ENCODE data around the gene SYNE2. TPM values are rescaled to one million over a fixed set of nuclear protein-coding genes. Genes with fewer than 3 reads are reported as not detected.
A peak's percentile ranks its signal among the peaks of the same experiment; 100 is the strongest.

Gene SYNE2
- total and polyA plus RNA-seq, 2 of the 8 experiments (the other 6 are each of a cell fraction or from before 2014, with no cell fraction given): 32.6 to 46.1 TPM

DNA sequence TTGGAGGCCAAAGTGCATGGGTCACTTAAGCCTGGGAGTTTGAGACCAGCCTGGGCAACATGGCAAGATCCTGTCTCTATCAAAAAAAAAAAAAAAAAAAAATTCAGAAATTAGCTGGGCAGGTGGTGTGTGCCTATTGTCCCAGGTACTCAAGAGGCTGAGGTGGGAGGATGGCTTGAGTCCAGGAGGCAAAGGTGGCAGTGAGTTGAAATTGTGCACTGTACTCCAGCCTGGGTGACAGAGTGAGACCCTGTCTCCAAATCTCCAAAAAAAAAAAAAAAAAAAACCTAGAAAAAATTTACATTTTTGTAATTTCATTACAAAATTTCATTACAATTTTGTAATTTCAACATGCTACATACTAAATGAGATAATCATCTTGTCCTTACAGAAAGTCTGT is 42.7 kb downstream of the SYNE2 start:
- no peaks in the 10 kb centered on the region for H4K20me1 ChIP-seq (replicated peaks in 1 of 2; ENCODE audit: control insufficient read depth in 1 of 2, insufficient read depth in 2 of 2, low read length in 2 of 2)
- POLR2A ChIA-PET (ENCODE audit: partially characterized antibody): no interaction called here
- no peak overlapping the region for H3K23ac ChIP-seq (ENCODE audit: insufficient read length)
- no peak overlapping the region for H2BK5ac ChIP-seq (ENCODE audit: low read depth, low read length)
- H3K14ac ChIP-seq (ENCODE audit: insufficient read length): no peak overlapping the region
- H3K4me1 ChIP-seq (replicated peaks in 1 of 4; ENCODE audit: control insufficient read depth in 3 of 4, insufficient read depth in 4 of 4, low read length in 3 of 4): peaks cover 4 to 10% (median 7%) of the 10 kb centered on the region in 4 experiments; a peak in 4 of 7 replicates
- H3K27ac ChIP-seq (ENCODE audit: low read depth, low read length): no peak overlapping the region
- DNase-seq (ENCODE audit: low read depth in 1 of 2, low spot score in 2 of 2) (no peak), FAIRE-seq (no peak)
- no peak overlapping the region for H2BK120ac ChIP-seq (replicated peaks; ENCODE audit: low read depth, low read length)
- H3K9me3 ChIP-seq (ENCODE audit: insufficient read depth in 2 of 2, low read depth in 1 of 2, low read length in 1 of 2): no peaks in the 10 kb centered on the region
- peak overlapping the region; percentile 82; the same call in 1 of the 2 replicates for H2AK5ac ChIP-seq (ENCODE audit: low read depth, low read length)
- H3K36me3 ChIP-seq (ENCODE audit: control insufficient read depth in 2 of 4, insufficient read depth in 4 of 4, low read length in 3 of 4): no peaks in the 10 kb centered on the region
- H2BK15ac ChIP-seq (ENCODE audit: low read length): no peak overlapping the region
- no peak overlapping the region for H3K4ac ChIP-seq (replicated peaks; ENCODE audit: insufficient read length, low read depth, low read length)
- peaks cover 0 to 22% of the 10 kb centered on the region in 2 experiments; a peak in 2 of 4 replicates for H3K79me2 ChIP-seq (ENCODE audit: control insufficient read depth in 1 of 2, insufficient read depth in 2 of 2, low read length in 2 of 2)
- H2BK12ac ChIP-seq (ENCODE audit: low read depth, low read length): no peak overlapping the region
- H3K56ac ChIP-seq (replicated peaks; ENCODE audit: insufficient read length, low read depth, low read length): no peak overlapping the region
- no peak overlapping the region for H4K5ac ChIP-seq (ENCODE audit: insufficient read length, low read depth, low read length)
- H3K9ac ChIP-seq (replicated peaks in 1 of 4; ENCODE audit: extremely low read depth in 1 of 4, low read depth in 3 of 4, low read length in 3 of 4): no peak overlapping the region
- H3K4me2 ChIP-seq (ENCODE audit: insufficient read depth in 1 of 2, low read depth in 2 of 2, low read length in 2 of 2): no peak overlapping the region
- H3K79me1 ChIP-seq (ENCODE audit: low read depth, low read length): 0 out of 2 replicates have a peak, but pooled peaks cover 4% of the 10 kb centered on the region
- H2AFZ ChIP-seq (ENCODE audit: low read length): no peak overlapping the region
- no peak overlapping the region for H4K8ac ChIP-seq (ENCODE audit: extremely low read depth, insufficient read depth, low read length)
- no peak overlapping the region for H3K4me3 ChIP-seq (ENCODE audit: extremely low read depth in 1 of 4, insufficient read depth in 2 of 4, low read depth in 3 of 4, low read length in 4 of 4)
- H3K27me3 ChIP-seq (replicated peaks in 1 of 4; ENCODE audit: control insufficient read depth in 3 of 4, extremely low read depth in 1 of 4, insufficient read depth in 3 of 4, low read length in 3 of 4): no peaks in the 10 kb centered on the region
- H3K23me2 ChIP-seq (ENCODE audit: low read depth, low read length): peaks cover 2% of the 10 kb centered on the region; the same call in 1 of the 2 replicates
- no peak overlapping the region for H3K18ac ChIP-seq (ENCODE audit: extremely low read depth, low read length)
- CTCF ChIA-PET (ENCODE audit: partially characterized antibody): interaction anchor here (1.2 kb wide), 1 partner anchor 8 kb away, joined by 3 read pairs; no protein-coding TSS in a partner anchor
- no peak overlapping the region for H2BK20ac ChIP-seq (ENCODE audit: low read length)
- H4K91ac ChIP-seq (replicated peaks; ENCODE audit: insufficient read length, low read length): no peak overlapping the region
- no peak for TF ChIP-seq POLR2A (IDR thresholded peaks at IDR 0.05; ENCODE audit: control extremely low read depth in 1 of 2, low read depth in 2 of 2, low read length in 2 of 2)
- TF ChIP-seq TEAD4 (IDR thresholded peaks at IDR 0.05; ENCODE audit: low read depth, low read length): no peak
- TF ChIP-seq USF2 (IDR thresholded peaks at IDR 0.05; ENCODE audit: low read length): no peak
- TF ChIP-seq CBX8 (IDR thresholded peaks at IDR 0.05; ENCODE audit: borderline replicate concordance, low read depth, low read length): no peak
- TF ChIP-seq MAFK (IDR thresholded peaks at IDR 0.05; ENCODE audit: low read depth, low read length): no peak
- TF ChIP-seq BRCA1 (IDR thresholded peaks at IDR 0.05; ENCODE audit: low read depth, low read length): no peak
- no peak for TF ChIP-seq GTF2F1 (IDR thresholded peaks at IDR 0.05; ENCODE audit: borderline replicate concordance, low read depth, low read length)
- no peak for TF ChIP-seq ASH2L (IDR thresholded peaks at IDR 0.05; ENCODE audit: low read length)
- no peak for TF ChIP-seq CTBP2 (IDR thresholded peaks at IDR 0.05; ENCODE audit: borderline replicate concordance, insufficient read depth, insufficient read length, low read length)
- no peak for TF ChIP-seq SIX5 (IDR thresholded peaks at IDR 0.05; ENCODE audit: low read depth, low read length)
- no peak for TF ChIP-seq SP1 (IDR thresholded peaks at IDR 0.05; ENCODE audit: low read depth, low read length)
- TF ChIP-seq SIN3A (conservative IDR thresholded peaks at IDR 0.05 in 1 of 2, IDR thresholded peaks at IDR 0.05 in 1 of 2; ENCODE audit: low read depth in 1 of 2, low read length in 2 of 2): no peak
- no peak for TF ChIP-seq BACH1 (IDR thresholded peaks at IDR 0.05; ENCODE audit: low read length)
- no peak for TF ChIP-seq HDAC2 (IDR thresholded peaks at IDR 0.05; ENCODE audit: borderline replicate concordance in 1 of 2, low read depth in 2 of 2, low read length in 2 of 2)

Measured in H1 (cell line).